Measurements from ENCODE around the gene COTL1. TPM values are rescaled to one million over a fixed set of nuclear protein-coding genes. Genes with fewer than 3 reads are reported as not detected.

Gene COTL1, protein sequence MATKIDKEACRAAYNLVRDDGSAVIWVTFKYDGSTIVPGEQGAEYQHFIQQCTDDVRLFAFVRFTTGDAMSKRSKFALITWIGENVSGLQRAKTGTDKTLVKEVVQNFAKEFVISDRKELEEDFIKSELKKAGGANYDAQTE
- 210 TPM in 2 replicates for total RNA-seq

DNA sequence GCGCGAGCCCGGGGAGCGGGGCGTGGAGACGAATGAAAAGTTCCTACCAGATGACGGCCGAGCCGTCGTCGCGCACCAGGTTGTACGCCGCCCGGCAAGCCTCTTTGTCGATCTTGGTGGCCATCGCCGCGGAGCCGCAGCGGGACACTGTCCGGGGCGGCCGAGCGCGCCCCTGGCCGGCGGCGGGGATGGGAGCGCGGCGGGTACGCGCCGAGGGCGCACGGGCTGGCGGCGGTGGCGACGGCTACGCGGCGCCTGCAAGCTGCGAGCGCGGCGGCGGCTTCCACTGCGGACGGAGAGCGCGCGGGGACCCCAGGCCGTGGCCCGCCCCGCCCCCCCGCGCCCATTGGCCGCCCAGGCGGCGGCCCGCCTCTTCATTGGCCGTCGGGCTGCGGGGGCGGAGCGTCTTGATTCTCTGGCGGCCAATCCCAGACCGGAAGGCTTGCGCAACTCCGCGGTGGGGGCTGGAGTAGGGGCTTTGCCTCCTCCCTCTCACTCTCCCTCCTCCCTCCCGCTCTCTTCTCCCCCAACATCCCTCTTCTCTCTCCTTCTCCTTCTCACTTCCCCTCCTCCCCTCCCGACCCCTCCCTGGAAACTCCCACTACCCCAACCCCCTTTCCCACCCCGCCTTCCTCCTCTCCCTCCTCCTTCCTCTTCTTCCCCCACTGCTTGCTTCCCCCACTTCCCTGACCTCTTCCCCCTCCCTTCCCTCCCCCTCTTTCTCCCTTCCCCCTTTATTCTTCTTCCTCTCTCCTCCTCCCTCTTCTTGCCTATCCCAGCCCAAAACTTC is at the start of gene COTL1:
Gene COTL1 (minus strand): TSS at position 288 of the 790 bp plus-strand sequence. CDS start 164 bp downstream, at position 124.
- peak; percentile 82 for DNase-seq (ENCODE audit: low read depth)
- H3K36me3 ChIP-seq (ENCODE audit: control insufficient read depth, insufficient read depth, low read length), result peaks cover 1% of the 10 kb centered on the region
- TF ChIP-seq, protein P1, sequence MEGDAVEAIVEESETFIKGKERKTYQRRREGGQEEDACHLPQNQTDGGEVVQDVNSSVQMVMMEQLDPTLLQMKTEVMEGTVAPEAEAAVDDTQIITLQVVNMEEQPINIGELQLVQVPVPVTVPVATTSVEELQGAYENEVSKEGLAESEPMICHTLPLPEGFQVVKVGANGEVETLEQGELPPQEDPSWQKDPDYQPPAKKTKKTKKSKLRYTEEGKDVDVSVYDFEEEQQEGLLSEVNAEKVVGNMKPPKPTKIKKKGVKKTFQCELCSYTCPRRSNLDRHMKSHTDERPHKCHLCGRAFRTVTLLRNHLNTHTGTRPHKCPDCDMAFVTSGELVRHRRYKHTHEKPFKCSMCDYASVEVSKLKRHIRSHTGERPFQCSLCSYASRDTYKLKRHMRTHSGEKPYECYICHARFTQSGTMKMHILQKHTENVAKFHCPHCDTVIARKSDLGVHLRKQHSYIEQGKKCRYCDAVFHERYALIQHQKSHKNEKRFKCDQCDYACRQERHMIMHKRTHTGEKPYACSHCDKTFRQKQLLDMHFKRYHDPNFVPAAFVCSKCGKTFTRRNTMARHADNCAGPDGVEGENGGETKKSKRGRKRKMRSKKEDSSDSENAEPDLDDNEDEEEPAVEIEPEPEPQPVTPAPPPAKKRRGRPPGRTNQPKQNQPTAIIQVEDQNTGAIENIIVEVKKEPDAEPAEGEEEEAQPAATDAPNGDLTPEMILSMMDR (IDR thresholded peaks at IDR 0.05; ENCODE audit: insufficient read depth, low read length, poor library complexity, severe bottlenecking), result no peak
- H3K27me3 ChIP-seq (ENCODE audit: control insufficient read depth, insufficient read depth, low read length), result no peaks in the 10 kb centered on the region
- peak within 1 kb of the TSS; percentile 91 for H3K4me3 ChIP-seq (ENCODE audit: low read depth, low read length)

DNA sequence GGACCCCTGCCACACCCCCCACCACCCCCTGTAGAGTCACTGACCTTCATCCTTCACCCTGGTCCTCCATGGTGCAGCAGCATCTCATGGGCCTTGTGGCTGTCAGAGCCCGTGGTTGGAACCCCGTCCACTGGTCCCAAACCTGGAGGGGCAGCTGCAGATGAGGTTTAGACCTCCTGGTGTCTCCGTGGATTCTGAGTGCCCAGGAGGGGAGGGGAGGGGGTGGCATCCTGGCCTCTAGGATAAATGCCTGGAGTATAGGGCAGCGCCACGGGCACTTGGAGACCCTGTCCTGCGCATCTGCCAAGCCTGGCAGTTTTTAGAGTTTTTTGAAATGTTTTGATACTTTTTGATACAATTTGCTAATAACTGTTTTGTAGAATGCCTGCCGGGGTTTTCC is 48.0 kb upstream of the COTL1 start:
- DNase-seq (ENCODE audit: low read depth), result no peak
- Histone ChIP-seq H3K27me3 (ENCODE audit: control insufficient read depth, insufficient read depth, low read length) (no peaks in the 10 kb centered on the region), H3K36me3 (ENCODE audit: control insufficient read depth, insufficient read depth, low read length) (peaks cover 2% of the 10 kb centered on the region), H3K4me3 (ENCODE audit: low read depth, low read length) (no peak overlapping the region)
- TF ChIP-seq, protein P1 (IDR thresholded peaks at IDR 0.05; ENCODE audit: insufficient read depth, low read length, poor library complexity, severe bottlenecking), result no peak

DNA sequence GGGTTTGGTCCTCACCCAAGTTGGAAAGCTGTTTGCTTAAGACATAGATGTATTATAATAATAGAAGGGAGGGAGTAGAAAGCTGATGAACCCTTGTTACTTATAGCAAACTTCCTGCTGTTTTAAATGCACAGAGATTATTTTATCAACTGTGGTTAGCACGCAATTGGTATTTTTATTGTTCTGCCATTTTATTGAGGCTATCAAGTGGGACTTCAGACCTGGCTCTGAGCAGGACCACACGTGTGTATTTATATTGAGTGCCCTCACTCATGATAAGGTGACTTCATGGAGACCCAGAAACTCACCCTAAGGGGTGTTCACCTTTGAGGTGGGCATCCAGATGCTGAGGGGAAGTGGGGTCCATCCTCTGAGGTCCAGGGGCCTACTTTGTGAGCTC is 47.5 kb upstream of the COTL1 start:
- no peaks in the 10 kb centered on the region for H3K27me3 ChIP-seq (ENCODE audit: control insufficient read depth, insufficient read depth, low read length)
- no peak for DNase-seq (ENCODE audit: low read depth)
- TF ChIP-seq, protein P1 (IDR thresholded peaks at IDR 0.05; ENCODE audit: insufficient read depth, low read length, poor library complexity, severe bottlenecking), result no peak
- no peak overlapping the region for H3K4me3 ChIP-seq (ENCODE audit: low read depth, low read length)
- peaks cover 2% of the 10 kb centered on the region for H3K36me3 ChIP-seq (ENCODE audit: control insufficient read depth, insufficient read depth, low read length)

DNA sequence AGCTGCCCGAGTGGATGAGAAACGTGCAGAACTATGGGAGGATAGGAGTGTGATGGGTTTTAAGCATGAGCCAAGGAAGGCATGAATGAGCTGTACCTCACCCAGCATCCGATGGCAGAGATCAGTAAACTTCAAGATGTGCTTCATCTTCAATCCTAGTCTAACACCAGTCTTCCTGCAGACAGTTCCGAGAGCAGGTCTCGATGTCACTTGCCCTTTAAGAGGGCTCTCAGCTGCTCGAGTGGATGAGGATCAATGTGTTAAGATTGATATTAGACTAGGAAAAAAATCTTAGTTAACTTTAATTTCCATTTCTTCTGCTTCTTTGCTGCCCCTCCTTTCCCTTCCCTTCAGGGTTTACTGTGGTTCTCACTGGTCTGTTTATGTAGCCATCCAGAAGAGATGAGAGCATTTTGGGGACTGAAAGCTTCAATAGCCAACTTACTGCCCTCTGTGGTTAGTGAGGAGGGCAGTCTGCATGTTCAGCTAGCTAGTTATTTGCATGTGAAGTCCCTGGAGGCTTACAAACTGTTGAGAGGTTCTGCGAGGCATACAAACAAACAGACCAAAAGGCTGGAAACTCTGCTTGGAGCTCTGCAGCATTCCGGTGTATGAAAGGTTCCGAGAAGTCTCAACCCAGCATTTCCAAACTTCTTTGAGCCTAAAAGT is 45.7 kb upstream of the COTL1 start:
- no peak for DNase-seq (ENCODE audit: low read depth)
- Histone ChIP-seq H3K27me3 (ENCODE audit: control insufficient read depth, insufficient read depth, low read length) (no peaks in the 10 kb centered on the region), H3K36me3 (ENCODE audit: control insufficient read depth, insufficient read depth, low read length) (peaks cover 3% of the 10 kb centered on the region), H3K4me3 (ENCODE audit: low read depth, low read length) (no peak overlapping the region)
- TF ChIP-seq, protein P1 (IDR thresholded peaks at IDR 0.05; ENCODE audit: insufficient read depth, low read length, poor library complexity, severe bottlenecking), result no peak

DNA sequence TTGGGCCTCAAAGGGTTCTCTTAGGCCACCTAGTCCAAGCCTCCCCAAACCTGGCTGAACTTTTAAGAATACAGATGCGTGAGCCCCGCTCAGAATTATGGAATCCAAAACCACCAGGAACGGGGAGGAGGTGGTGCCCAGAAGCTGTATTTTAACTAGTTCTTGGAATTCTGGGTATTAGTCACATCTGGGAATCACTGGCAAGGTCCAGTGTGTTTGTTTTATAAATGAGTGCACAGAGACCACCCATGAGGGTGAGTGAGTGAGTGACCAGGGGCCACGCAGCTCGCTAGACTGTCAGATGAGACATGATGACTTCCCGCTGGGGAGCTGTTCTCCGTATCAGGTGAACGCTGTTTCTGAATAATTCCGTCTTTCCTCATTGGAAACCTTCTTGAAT is 44.6 kb upstream of the COTL1 start:
- H3K27me3 ChIP-seq (ENCODE audit: control insufficient read depth, insufficient read depth, low read length), result no peaks in the 10 kb centered on the region
- H3K36me3 ChIP-seq (ENCODE audit: control insufficient read depth, insufficient read depth, low read length), result peaks cover 3% of the 10 kb centered on the region
- no peak for DNase-seq (ENCODE audit: low read depth)
- no peak overlapping the region for H3K4me3 ChIP-seq (ENCODE audit: low read depth, low read length)
- TF ChIP-seq, protein P1 (IDR thresholded peaks at IDR 0.05; ENCODE audit: insufficient read depth, low read length, poor library complexity, severe bottlenecking), result no peak

Data from kidney epithelial cell (primary cell).